A549 treated with AZD2906 at 1 μM for 4 hours (cell line): ENCODE results near the gene SWSAP1. TPM values are rescaled to one million over a fixed set of nuclear protein-coding genes. Genes with fewer than 3 reads are reported as not detected.

Experiments used
- total RNA-seq: library from RNA; stranded (reverse); fragments of 200-300 nt; extraction: Qiagen RNA extraction; gene quantifications from 5 replicates; pipeline ENCODE4 v1.2.3, GENCODE V29; 2022

SWSAP1 gene, protein sequence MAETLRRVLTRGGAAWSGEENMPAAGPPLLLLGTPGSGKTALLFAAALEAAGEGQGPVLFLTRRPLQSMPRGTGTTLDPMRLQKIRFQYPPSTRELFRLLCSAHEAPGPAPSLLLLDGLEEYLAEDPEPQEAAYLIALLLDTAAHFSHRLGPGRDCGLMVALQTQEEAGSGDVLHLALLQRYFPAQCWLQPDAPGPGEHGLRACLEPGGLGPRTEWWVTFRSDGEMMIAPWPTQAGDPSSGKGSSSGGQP
- total RNA-seq = 1.3 to 2.1 TPM (median 1.8 TPM) in 5 replicates

GRCh38 chr19:11374433-11375142, at the start of gene SWSAP1:
Gene SWSAP1 (plus strand): TSS chr19:11374666. CDS start chr19:11374681, 15 bp downstream.

DNA sequence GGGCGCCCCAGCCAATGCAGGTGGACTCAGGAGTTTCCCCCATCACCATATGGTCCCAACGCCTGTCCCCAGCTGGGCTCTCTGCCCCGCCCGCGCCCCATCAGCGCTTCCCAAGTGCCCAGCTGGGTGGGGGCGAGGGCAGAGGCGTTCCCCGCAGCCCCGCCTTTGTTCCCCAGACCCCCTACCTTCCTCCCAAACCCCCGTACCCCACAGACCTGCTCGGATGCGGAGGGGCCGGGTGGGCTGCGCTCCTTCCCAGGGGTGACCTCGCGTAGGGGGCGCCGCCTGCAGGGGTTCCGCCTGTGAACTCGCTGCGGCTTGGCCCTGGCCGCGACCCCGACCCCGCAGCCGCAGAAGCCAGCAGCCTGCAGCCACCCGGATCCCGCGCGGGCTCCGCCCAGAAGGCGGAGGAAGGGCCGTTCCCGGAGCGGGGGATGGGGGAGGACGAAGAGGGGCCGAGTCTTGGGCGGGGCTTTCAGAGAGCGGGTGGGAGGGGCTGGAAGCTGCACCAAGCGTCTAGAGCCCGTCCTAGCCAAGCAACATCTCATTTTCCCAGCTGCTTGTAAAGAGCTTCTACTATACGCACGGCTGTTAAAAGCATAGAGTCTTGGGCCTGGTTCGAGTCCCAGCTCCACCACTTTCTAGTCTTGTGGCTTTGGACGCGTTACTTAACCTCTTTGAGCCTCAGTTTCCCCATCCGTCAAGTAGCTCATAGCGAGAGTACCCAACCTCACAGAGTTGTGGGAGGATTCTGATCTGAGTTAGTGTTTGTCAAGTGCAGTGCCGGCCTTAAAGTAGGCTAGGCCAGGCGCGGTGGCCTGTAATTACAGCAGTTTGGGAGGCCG, 35.0 kb upstream of the SWSAP1 start, which contains the start of gene RAB3D:
Gene RAB3D, minus strand, starts transcription at position 404 of the 845 bp plus-strand sequence. CDS start 2,258 bp downstream, outside the sequence.

GRCh38 chr19:11346104-11346940, 28.1 kb upstream of the SWSAP1 start, which contains the start of the genes CCDC159 and TMEM205:
Gene CCDC159 (plus strand): TSS chr19:11346519. CDS start chr19:11346607, 88 bp downstream.
Gene TMEM205 (minus strand): TSS chr19:11346268. CDS start chr19:11345619, 649 bp downstream.

DNA sequence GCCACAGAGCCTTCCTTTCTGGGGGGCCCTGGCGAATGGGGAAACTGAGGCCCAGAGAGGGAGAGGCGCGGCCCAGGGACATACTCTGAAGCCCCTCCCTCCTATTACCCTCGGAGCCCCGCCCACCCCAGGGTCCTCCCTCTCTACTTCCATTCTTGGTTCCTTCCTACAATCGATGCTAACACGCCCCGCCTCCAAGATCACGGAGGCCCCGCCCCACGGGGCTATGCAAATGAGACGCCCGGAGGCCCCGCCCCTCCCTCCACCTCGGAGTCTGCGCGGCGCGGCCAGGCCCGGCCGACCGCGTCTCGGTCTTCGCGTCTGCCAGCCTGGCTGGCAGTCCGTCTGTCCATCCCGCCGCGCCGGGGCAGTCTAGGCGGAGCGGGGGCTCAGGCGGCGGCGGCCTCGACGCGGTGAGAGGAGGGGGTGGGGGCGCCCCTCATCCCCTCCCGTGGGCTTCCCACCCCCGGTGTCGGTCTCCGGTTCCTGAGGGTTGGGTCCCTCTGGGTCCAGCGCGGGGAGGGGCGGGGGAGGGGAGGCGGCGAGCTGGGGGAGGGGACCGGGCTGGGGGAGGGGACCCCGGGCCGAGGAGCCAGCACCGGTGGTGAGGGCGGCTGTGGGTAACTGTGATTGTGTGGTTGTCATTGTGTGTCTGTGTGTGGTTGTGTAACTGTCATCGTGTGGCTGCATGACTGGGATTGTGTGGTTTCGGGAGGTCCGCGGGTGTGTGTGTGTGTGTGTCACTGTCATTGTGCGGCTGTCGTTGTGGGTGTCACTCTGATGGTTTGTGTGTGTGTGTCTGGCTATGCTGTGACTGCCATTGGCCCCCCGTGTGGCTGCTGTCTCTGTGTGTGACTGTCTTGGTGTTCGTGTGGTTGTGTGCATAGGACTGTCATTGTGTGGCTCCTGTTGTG, 19.0 kb upstream of the SWSAP1 start, which contains the start of gene PLPPR2:
Gene PLPPR2, plus strand, starts transcription at position 273 of the 914 bp plus-strand sequence. CDS start 2,242 bp downstream, outside the sequence.

GRCh38 chr19:11418549-11419506, 44.4 kb downstream of the SWSAP1 start, which contains the start of gene RGL3:
Gene RGL3 (minus strand): TSS chr19:11419314. CDS start chr19:11419278, 36 bp downstream.

Other genes starting within 250 kb of the SWSAP1 start
- 15.3 to 21.9 TPM (median 20.9 TPM) in 5 replicates for gene SPC24, start 218.9 kb upstream of the SWSAP1 start, total RNA-seq
- 39.9 to 52.5 TPM (median 48.0 TPM) in 5 replicates for gene KANK2, start 177.1 kb upstream of the SWSAP1 start, total RNA-seq
- gene ANGPTL8, start 135.0 kb upstream of the SWSAP1 start, total RNA-seq = not detected in 5 replicates
- 6.4 to 10.3 TPM (median 9.5 TPM) in 5 replicates for gene DOCK6, start 112.1 kb upstream of the SWSAP1 start, total RNA-seq
- not detected in 5 replicates for gene TSPAN16, start 78.5 kb upstream of the SWSAP1 start, total RNA-seq
- 3.1 to 4.6 TPM (median 3.9 TPM) in 5 replicates for gene RAB3D, start 35.0 kb upstream of the SWSAP1 start, total RNA-seq
- gene TMEM205, start 28.4 kb upstream of the SWSAP1 start, total RNA-seq = 96.5 to 132 TPM (median 113 TPM) in 5 replicates
- gene CCDC159, start 28.1 kb upstream of the SWSAP1 start, total RNA-seq = 3.5 to 5.8 TPM (median 4.8 TPM) in 5 replicates
- gene PLPPR2, start 19.2 kb upstream of the SWSAP1 start, total RNA-seq = 8.3 to 9.7 TPM (median 9.3 TPM) in 5 replicates
- 3.5 to 5.1 TPM (median 4.3 TPM) in 5 replicates for gene EPOR, start 9.6 kb downstream of the SWSAP1 start, total RNA-seq
- gene RGL3, start 44.6 kb downstream of the SWSAP1 start, total RNA-seq = 1.1 to 2.1 TPM (median 1.4 TPM) in 5 replicates
- gene ODAD3, start 60.5 kb downstream of the SWSAP1 start, total RNA-seq = 0.92 to 1.4 TPM (median 1.3 TPM) in 5 replicates
- gene PRKCSH, start 61.0 kb downstream of the SWSAP1 start, total RNA-seq = 252 to 265 TPM (median 258 TPM) in 5 replicates
- gene ELAVL3, start 106.4 kb downstream of the SWSAP1 start, total RNA-seq = 0.07 to 0.24 TPM (median 0.15 TPM) in 5 replicates
- gene ZNF653, start 131.2 kb downstream of the SWSAP1 start, total RNA-seq = 3.7 to 4.8 TPM (median 4.5 TPM) in 5 replicates
- gene ECSIT, start 154.5 kb downstream of the SWSAP1 start, total RNA-seq = 26.1 to 33.0 TPM (median 29.6 TPM) in 5 replicates
- gene CNN1, start 164.2 kb downstream of the SWSAP1 start, total RNA-seq = 0.24 to 0.44 TPM (median 0.37 TPM) in 5 replicates
- gene ELOF1, start 184.6 kb downstream of the SWSAP1 start, total RNA-seq = 84.8 to 114 TPM (median 99.8 TPM) in 5 replicates
- gene ACP5, start 203.0 kb downstream of the SWSAP1 start, total RNA-seq = 0.14 to 0.39 TPM (median 0.22 TPM) in 5 replicates
- gene ZNF627, start 222.8 kb downstream of the SWSAP1 start, total RNA-seq = 2.7 to 5.8 TPM (median 3.6 TPM) in 5 replicates